ENCODE results near the gene SLC16A2.

- TF ChIP-seq, protein P1, sequence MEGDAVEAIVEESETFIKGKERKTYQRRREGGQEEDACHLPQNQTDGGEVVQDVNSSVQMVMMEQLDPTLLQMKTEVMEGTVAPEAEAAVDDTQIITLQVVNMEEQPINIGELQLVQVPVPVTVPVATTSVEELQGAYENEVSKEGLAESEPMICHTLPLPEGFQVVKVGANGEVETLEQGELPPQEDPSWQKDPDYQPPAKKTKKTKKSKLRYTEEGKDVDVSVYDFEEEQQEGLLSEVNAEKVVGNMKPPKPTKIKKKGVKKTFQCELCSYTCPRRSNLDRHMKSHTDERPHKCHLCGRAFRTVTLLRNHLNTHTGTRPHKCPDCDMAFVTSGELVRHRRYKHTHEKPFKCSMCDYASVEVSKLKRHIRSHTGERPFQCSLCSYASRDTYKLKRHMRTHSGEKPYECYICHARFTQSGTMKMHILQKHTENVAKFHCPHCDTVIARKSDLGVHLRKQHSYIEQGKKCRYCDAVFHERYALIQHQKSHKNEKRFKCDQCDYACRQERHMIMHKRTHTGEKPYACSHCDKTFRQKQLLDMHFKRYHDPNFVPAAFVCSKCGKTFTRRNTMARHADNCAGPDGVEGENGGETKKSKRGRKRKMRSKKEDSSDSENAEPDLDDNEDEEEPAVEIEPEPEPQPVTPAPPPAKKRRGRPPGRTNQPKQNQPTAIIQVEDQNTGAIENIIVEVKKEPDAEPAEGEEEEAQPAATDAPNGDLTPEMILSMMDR (conservative IDR thresholded peaks at IDR 0.05; ENCODE audit: low read depth, low read length), result no peak
- no peak for TF ChIP-seq EZH2phosphoT487 (IDR thresholded peaks at IDR 0.05; ENCODE audit: borderline replicate concordance, low read length)
- TF ChIP-seq EZH2 (IDR thresholded peaks at IDR 0.05; ENCODE audit: low read length, unreplicated experiment), result no peak
Measured at GRCh38 chrX:74405973-74406489, 15.3 kb upstream of the SLC16A2 start.

Data from PC-3 (cell line).